K562 (cell line): ENCODE measurements around the gene UBE2M. TPM values are rescaled to one million over a fixed set of nuclear protein-coding genes. Genes with fewer than 3 reads are reported as not detected.

ENCODE experiments used
- ATAC-seq: fragments of 200-7000 bp; cut with Tn5 transposase; 3 replicates; pipeline ENCODE4 v1.9.1; 2020; ENCODE audit warnings: moderate library complexity
- BruUV-seq: library from RNA; stranded (reverse); fragments of 400-500 nt; replicated peaks from 2 replicates; lab custom pipeline; 2021; lab: Mats Ljungman, UMichigan
- CTCF ChIA-PET: fragments of 300-600 bp; formaldehyde crosslinking; extraction: SDS; loops from one replicate; lab custom pipeline; 2021; ENCODE audit warnings: low intra/inter-chr PET ratio; lab: Yijun Ruan, JAX
- POLR2A ChIA-PET: fragments of 300-600, 350-650 bp; sonication (Branson Sonifier 250); formaldehyde crosslinking; extraction: SDS; loops from one replicate; lab custom pipeline; 2021; ENCODE audit warnings: antibody characterized with exemption, inconsistent platforms; lab: Yijun Ruan, JAX
- DNase-seq, 4 experiments: peaks; one replicate each; pipeline versions ENCODE4 v3.0.0 to v3.0.0-alpha.2; 2011 to 2018; ENCODE audit warnings: low spot score in 3 of 4, mixed read lengths in 3 of 4; ENCODE audit errors: extremely low read depth in 1 of 4
- FAIRE-seq: peaks from 2 replicates; lab custom pipeline; 2011; peaks lifted over from hg19 to GRCh38; lab: Jason Lieb, UNC
- H2AFZ ChIP-seq: 2 replicates; pipeline ENCODE4 v1.6.0; 2011; ENCODE audit warnings: low read depth, low read length, control low read depth, inconsistent platforms
- H3K27ac ChIP-seq: fragments of 200-600 bp; 3 replicates; pipeline ENCODE4 v1.8.0; 2011; ENCODE audit warnings: low read depth, mild to moderate bottlenecking, control low read depth, inconsistent platforms, low read length, moderate library complexity, mixed read lengths; ENCODE audit errors: extremely low read depth
- H3K27me3 ChIP-seq, 2 experiments: fragments of 300-600 bp in 1 of 2; 2 replicates in 1 of 2; 3 replicates in 1 of 2; pipeline versions ENCODE4 v1.6.0 to v1.8.0; 2011; ENCODE audit warnings: inconsistent platforms in 2 of 2, low read length in 2 of 2, mild to moderate bottlenecking in 1 of 2, mixed read lengths in 1 of 2, moderate library complexity in 1 of 2; ENCODE audit not compliant: control insufficient read depth in 2 of 2, insufficient read depth in 2 of 2
- H3K36me3 ChIP-seq: fragments of 300-600 bp; 3 replicates; pipeline ENCODE4 v1.8.0; 2011; ENCODE audit warnings: mild to moderate bottlenecking, low read length, inconsistent platforms; ENCODE audit not compliant: control insufficient read depth, insufficient read depth
- H3K4me1 ChIP-seq, 2 experiments: fragments of 200-600 bp in 1 of 2; replicated peaks in 1 of 2; 2 replicates in 1 of 2; 3 replicates in 1 of 2; pipeline versions ENCODE4 v1.5.1 to v1.8.0; 2011; ENCODE audit warnings: inconsistent platforms in 2 of 2, low read length in 2 of 2, mild to moderate bottlenecking in 1 of 2, mixed read lengths in 1 of 2, moderate library complexity in 1 of 2; ENCODE audit not compliant: control insufficient read depth in 2 of 2, insufficient read depth in 2 of 2
- H3K4me2 ChIP-seq: 2 replicates; pipeline ENCODE4 v1.6.1; 2011; ENCODE audit warnings: low read length, control low read depth, inconsistent platforms, mixed read lengths; ENCODE audit not compliant: insufficient read depth
- H3K4me3 ChIP-seq: fragments of 200-600 bp; sonication (generic), shearing (Covaris generic); 2 replicates; pipeline ENCODE4 v1.5.1; 2016; ENCODE audit warnings: control low read depth, inconsistent platforms
- H3K79me2 ChIP-seq: fragments of 200-600 bp; 3 replicates; pipeline ENCODE4 v1.8.0; 2011; ENCODE audit warnings: low read length, inconsistent platforms; ENCODE audit not compliant: control insufficient read depth, insufficient read depth
- H3K9ac ChIP-seq, 2 experiments: 2 replicates each; pipeline versions ENCODE4 v1.6.0 to v1.6.1; 2011; ENCODE audit warnings: low read depth in 2 of 2, low read length in 2 of 2, control low read depth in 1 of 2, inconsistent platforms in 1 of 2, mild to moderate bottlenecking in 1 of 2, mixed read lengths in 1 of 2; ENCODE audit not compliant: insufficient read depth in 1 of 2
- H3K9me1 ChIP-seq: one replicate; pipeline ENCODE4 v1.6.0; 2011; ENCODE audit warnings: inconsistent platforms, mild to moderate bottlenecking, low read length, moderate library complexity; ENCODE audit not compliant: control insufficient read depth, insufficient read depth
- H3K9me3 ChIP-seq: replicated peaks from 2 replicates; pipeline ENCODE4 v1.5.1; 2011; ENCODE audit warnings: low read depth, low read length, inconsistent platforms; ENCODE audit not compliant: control insufficient read depth, insufficient read depth
- H4K20me1 ChIP-seq: replicated peaks from 2 replicates; pipeline ENCODE4 v1.6.1; 2011; ENCODE audit warnings: low read length, inconsistent platforms, mixed read lengths; ENCODE audit not compliant: control insufficient read depth, insufficient read depth
- CREB1 ChIP-seq, 2 experiments: sonication (generic) in 1 of 2; formaldehyde crosslinking in 1 of 2; IDR thresholded peaks; 2 replicates each; pipeline versions ENCODE4 v1.6.1 to v1.8.0; 2012 to 2022; ENCODE audit warnings: inconsistent platforms in 1 of 2, mild to moderate bottlenecking in 1 of 2, missing genetic modification reagents in 1 of 2, moderate library complexity in 1 of 2
- CXXC5 ChIP-seq: fragments of 250-450 bp; sonication (Bioruptor Pico); IDR thresholded peaks from 2 replicates; pipeline ENCODE4 v1.8.0; 2022; ENCODE audit warnings: inconsistent platforms, mild to moderate bottlenecking, moderate library complexity
- FOXK2 ChIP-seq, 2 experiments: fragments of 450-650 bp; IDR thresholded peaks in 1 of 2; conservative IDR thresholded peaks in 1 of 2; 2 replicates each; pipeline ENCODE4 v1.6.1; 2016; ENCODE audit warnings: low read depth in 2 of 2, mild to moderate bottlenecking in 1 of 2
- GATAD2A ChIP-seq: fragments of 450-650 bp; IDR thresholded peaks from 2 replicates; pipeline ENCODE4 v1.6.1; 2017
- JUN ChIP-seq, 2 experiments: sonication (generic) in 1 of 2; formaldehyde crosslinking in 1 of 2; IDR thresholded peaks; 2 replicates each; pipeline versions ENCODE4 v1.6.1 to v1.8.0; 2012 to 2022; ENCODE audit warnings: borderline replicate concordance in 2 of 2, mild to moderate bottlenecking in 2 of 2, improper control_type of control experiment in 1 of 2, low read depth in 1 of 2, low read length in 1 of 2, missing genetic modification reagents in 1 of 2
- MXI1 ChIP-seq: IDR thresholded peaks from 2 replicates; pipeline ENCODE4 v1.6.1; 2011; ENCODE audit warnings: low read depth, mild to moderate bottlenecking, improper control_type of control experiment, low read length
- NCOA4 ChIP-seq: fragments of 450-650 bp; IDR thresholded peaks from 2 replicates; pipeline ENCODE4 v1.6.1; 2018; ENCODE audit warnings: mild to moderate bottlenecking; ENCODE audit not compliant: partially characterized antibody
- NR2C1 ChIP-seq, 2 experiments: fragments of 450-650 bp; IDR thresholded peaks; 2 replicates each; pipeline ENCODE4 v1.6.1; 2017; ENCODE audit warnings: mild to moderate bottlenecking in 2 of 2, antibody characterized with exemption in 1 of 2, inconsistent platforms in 1 of 2, missing compliant biosample characterization in 1 of 2, missing genetic modification characterization in 1 of 2
- NR2C2 ChIP-seq, 2 experiments: fragments of 200-800 bp in 1 of 2; sonication (Bioruptor generic) in 1 of 2; sonication (generic) in 1 of 2; formaldehyde crosslinking in 1 of 2; IDR thresholded peaks; 2 replicates each; pipeline versions ENCODE4 v1.6.1 to v1.8.0; 2016 to 2022; ENCODE audit warnings: mild to moderate bottlenecking in 1 of 2, missing compliant biosample characterization in 1 of 2, missing genetic modification characterization in 1 of 2, missing genetic modification reagents in 1 of 2
- NRF1 ChIP-seq, 2 experiments: fragments of 450-650 bp; IDR thresholded peaks in 1 of 2; conservative IDR thresholded peaks in 1 of 2; 2 replicates each; pipeline ENCODE4 v1.6.1; 2014; ENCODE audit warnings: mild to moderate bottlenecking in 2 of 2
- SRSF3 ChIP-seq: fragments of 200-400 bp; formaldehyde crosslinking; IDR thresholded peaks from 2 replicates; pipeline ENCODE4 v1.6.1; 2016; ENCODE audit warnings: mild to moderate bottlenecking, low read length, moderate library complexity; ENCODE audit not compliant: insufficient read depth
- ZBED1 ChIP-seq: IDR thresholded peaks from 2 replicates; pipeline ENCODE4 v1.6.1; 2014
- ZNF398 ChIP-seq: fragments of 250-450 bp; sonication (Bioruptor Pico); IDR thresholded peaks from 2 replicates; pipeline ENCODE4 v1.8.0; 2021; ENCODE audit warnings: moderate library complexity, mild to moderate bottlenecking, inconsistent platforms
- WGBS: fragments of 100-300 bp; shearing (Covaris generic); methylation state at CpG from one replicate; pipeline ENCODE4 v1.1.6; 2016; ENCODE audit warnings: low coverage, mixed read lengths; ENCODE audit not compliant: insufficient coverage; ENCODE audit errors: missing lambda C conversion rate; 5-methylcytosine and 5-hydroxymethylcytosine counted together
- in situ Hi-C: fragments of 300-500 bp; cut with MboI; formaldehyde crosslinking; loops from 4 replicates; pipeline ENCODE4 v1.15.0; 2018; ENCODE audit warnings: inconsistent platforms, mixed read lengths
- intact Hi-C: fragments of 100-400 bp; cut with micrococcal nuclease; formaldehyde crosslinking; loops from 2 replicates; pipeline ENCODE4 v1.14.2; 2022
- polyA plus RNA-seq, 8 experiments: library from polyadenylated mRNA; depleted of rRNA in 4 of 8; stranded (reverse) in 5 of 8; unstranded in 3 of 8; fragments of >200 nt; fragmentation: Nextera tagmentation in 2 of 8; fragmentation: Illumina TruSeq in 1 of 8; extraction: Ambion mirVana in 2 of 8; extraction: Trizol in 1 of 8; gene quantifications; 2 replicates each; pipeline versions ENCODE4 v1.2.1 to v1.2.3, GENCODE V29; 2011 to 2014; ENCODE audit warnings: inconsistent platforms in 1 of 8, missing spikeins in 1 of 8
- total RNA-seq, 7 experiments: library from RNA; depleted of rRNA in 6 of 7; stranded (reverse); fragments of >200 nt in 6 of 7; fragmentation: Illumina TruSeq in 2 of 7; extraction: Trizol in 2 of 7; gene quantifications; 2 replicates each; pipeline versions ENCODE4 v1.2.1 to v1.2.3, GENCODE V29; 2011 to 2021; ENCODE audit warnings: low replicate concordance in 1 of 7
- TF ChIP-seq, protein P1 (sequence below): fragments of 450-650 bp; formaldehyde crosslinking; IDR thresholded peaks from 2 replicates; pipeline ENCODE4 v1.4.0; 2020; ENCODE audit warnings: mild to moderate bottlenecking, moderate library complexity
- TF ChIP-seq, protein P2 (sequence below): sonication (generic); formaldehyde crosslinking; IDR thresholded peaks from 2 replicates; pipeline ENCODE4 v1.8.0; 2022; ENCODE audit warnings: missing genetic modification reagents, mild to moderate bottlenecking, moderate library complexity, borderline replicate concordance

Gene UBE2M
- total and polyA plus RNA-seq, 9 of the 15 experiments (the other 6 are each of a cell fraction or from before 2014, with no cell fraction given), result 0.92 to 163 (median 85.7) TPM

DNA sequence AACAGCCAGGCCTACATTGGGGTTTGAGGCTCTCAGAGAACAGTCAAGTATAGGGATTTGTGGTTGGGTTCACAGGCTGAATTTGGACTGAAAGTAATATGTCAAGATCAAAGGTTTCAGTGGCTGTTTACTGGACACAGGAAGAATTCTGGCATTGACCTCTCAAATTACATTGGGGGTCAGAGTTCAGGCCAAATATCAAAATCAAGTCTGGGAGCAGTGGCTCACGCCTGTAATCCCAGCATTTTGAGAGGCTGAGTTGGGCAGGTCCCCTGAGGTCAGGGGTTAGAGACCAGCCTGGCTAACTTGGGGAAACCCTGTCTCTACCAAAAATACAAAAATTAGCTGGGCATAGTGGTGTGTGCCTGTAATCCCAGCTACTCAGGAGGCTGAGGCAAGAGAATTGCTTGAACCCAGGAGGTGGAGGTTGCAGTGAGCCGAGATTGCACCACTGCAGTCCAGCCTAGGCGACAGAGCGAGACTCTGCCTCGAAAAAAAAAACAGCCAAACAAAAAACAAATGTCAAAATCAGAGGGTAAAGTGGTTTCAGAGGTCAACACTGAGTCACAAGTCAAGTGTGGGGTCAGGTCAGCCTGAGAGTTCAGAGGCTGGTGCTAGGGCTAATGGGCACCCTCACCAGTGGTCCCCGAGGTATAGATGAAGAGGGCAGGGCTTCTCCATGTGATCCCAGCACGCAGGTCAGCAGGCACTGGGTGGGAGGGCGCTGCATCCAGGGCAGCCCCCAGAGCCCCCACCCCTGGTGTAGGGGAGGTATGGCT, 48.1 kb downstream of the UBE2M start:
- no TSS peak for BruUV-seq
- peaks cover 9 to 42% of the 10 kb centered on the region in 2 experiments; a peak in 4 of 5 replicates for H3K4me1 ChIP-seq
- 60% methylated on average over 7 of the region's 8 CpGs for WGBS
- in situ Hi-C loops (no loop called here), intact Hi-C loops (loop anchor here (5.0 kb wide), 1 partner anchor 328 kb away; the partner anchor contains the start of gene ZNF274)
- H3K27ac ChIP-seq, result no peak overlapping the region; the same call in 2 of the 3 replicates
- H3K4me3 ChIP-seq, result no peak overlapping the region
- CTCF ChIA-PET, result no interaction called here
- H3K9ac ChIP-seq, result peak overlapping the region in 1 of 2 experiments; percentile 75; a peak in 2 of 4 replicates
- peak overlapping the region; percentile 66; the same call in 1 of the 2 replicates for H3K4me2 ChIP-seq
- ATAC-seq (no peak), DNase-seq (no peak), FAIRE-seq (peak; percentile 64)
- POLR2A ChIA-PET, result interaction anchor here (0.6 to 2.7 kb wide), 2 partner anchors 10 to 44 kb away, joined by 3 to 10 read pairs; partner anchors contain the start of gene ZBTB45
- H3K27me3 ChIP-seq, result no peaks in the 10 kb centered on the region
- peaks cover 7% of the 10 kb centered on the region; the same call in 2 of the 3 replicates for H3K36me3 ChIP-seq
- peaks cover 2% of the 10 kb centered on the region; the same call in 1 of the 2 replicates for H3K9me3 ChIP-seq
- no peaks in the 10 kb centered on the region for H4K20me1 ChIP-seq
- peaks cover 7% of the 10 kb centered on the region for H3K9me1 ChIP-seq
- peaks cover 9% of the 10 kb centered on the region for H3K79me2 ChIP-seq
- H2AFZ ChIP-seq, result peak overlapping the region; percentile 70; the same call in 1 of the 2 replicates
- TF ChIP-seq JUN (IDR thresholded peaks at IDR 0.05; ENCODE audit: borderline replicate concordance, low read depth, low read length), result no peak
- TF ChIP-seq JUN (CRISPR knock-in tag; IDR thresholded peaks at IDR 0.05; ENCODE audit: borderline replicate concordance), result no peak
- no peak for TF ChIP-seq ZBED1
- TF ChIP-seq ZNF398 (CRISPR knock-in tag), result no peak
- TF ChIP-seq FOXK2 (conservative IDR thresholded peaks at IDR 0.05 in 1 of 2, IDR thresholded peaks at IDR 0.05 in 1 of 2; ENCODE audit: low read depth in 2 of 2), result no peak
- TF ChIP-seq, protein P1, sequence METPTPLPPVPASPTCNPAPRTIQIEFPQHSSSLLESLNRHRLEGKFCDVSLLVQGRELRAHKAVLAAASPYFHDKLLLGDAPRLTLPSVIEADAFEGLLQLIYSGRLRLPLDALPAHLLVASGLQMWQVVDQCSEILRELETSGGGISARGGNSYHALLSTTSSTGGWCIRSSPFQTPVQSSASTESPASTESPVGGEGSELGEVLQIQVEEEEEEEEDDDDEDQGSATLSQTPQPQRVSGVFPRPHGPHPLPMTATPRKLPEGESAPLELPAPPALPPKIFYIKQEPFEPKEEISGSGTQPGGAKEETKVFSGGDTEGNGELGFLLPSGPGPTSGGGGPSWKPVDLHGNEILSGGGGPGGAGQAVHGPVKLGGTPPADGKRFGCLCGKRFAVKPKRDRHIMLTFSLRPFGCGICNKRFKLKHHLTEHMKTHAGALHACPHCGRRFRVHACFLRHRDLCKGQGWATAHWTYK (CRISPR knock-in tag), result no peak
- 0 out of 4 replicates have a peak, but pooled peaks have one; percentile 15 to 49 for TF ChIP-seq NRF1 (conservative IDR thresholded peaks at IDR 0.05 in 1 of 2, IDR thresholded peaks at IDR 0.05 in 1 of 2)
- TF ChIP-seq, protein P2, sequence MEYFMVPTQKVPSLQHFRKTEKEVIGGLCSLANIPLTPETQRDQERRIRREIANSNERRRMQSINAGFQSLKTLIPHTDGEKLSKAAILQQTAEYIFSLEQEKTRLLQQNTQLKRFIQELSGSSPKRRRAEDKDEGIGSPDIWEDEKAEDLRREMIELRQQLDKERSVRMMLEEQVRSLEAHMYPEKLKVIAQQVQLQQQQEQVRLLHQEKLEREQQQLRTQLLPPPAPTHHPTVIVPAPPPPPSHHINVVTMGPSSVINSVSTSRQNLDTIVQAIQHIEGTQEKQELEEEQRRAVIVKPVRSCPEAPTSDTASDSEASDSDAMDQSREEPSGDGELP (CRISPR knock-in tag), result peak; percentile 2; the same call in 1 of the 2 replicates
- no peak for TF ChIP-seq MXI1
- no peak for TF ChIP-seq CREB1 (IDR thresholded peaks at IDR 0.05)
- 0 out of 2 replicates have a peak, but pooled peaks have one; percentile 0 for TF ChIP-seq CREB1 (CRISPR knock-in tag; IDR thresholded peaks at IDR 0.05)
- TF ChIP-seq SRSF3, result no peak
- TF ChIP-seq NCOA4, result no peak
- TF ChIP-seq NR2C1 (IDR thresholded peaks at IDR 0.05), result no peak
- 0 out of 2 replicates have a peak, but pooled peaks have one; percentile 11 for TF ChIP-seq NR2C1 (tag; IDR thresholded peaks at IDR 0.05)
- TF ChIP-seq NR2C2 (CRISPR knock-in tag; IDR thresholded peaks at IDR 0.05), result no peak
- peak; percentile 36; the same call in 1 of the 2 replicates for TF ChIP-seq NR2C2 (tag; IDR thresholded peaks at IDR 0.05)
- TF ChIP-seq CXXC5 (CRISPR knock-in tag), result no peak
- no peak for TF ChIP-seq GATAD2A
